ENCODE data around the gene TMEM129.

GRCh38 chr4:1760521-1761071 lies 39.5 kb upstream of the TMEM129 start:
- TF ChIP-seq GATA2 (IDR thresholded peaks at IDR 0.05; ENCODE audit: low read depth, low read length) (no peak), GATA3 (IDR thresholded peaks at IDR 0.05; ENCODE audit: low read depth, low read length) (no peak)

Data from SH-SY5Y (cell line).